Liver (tissue), 9 donors: ENCODE data around the gene WNT5A. TPM values are rescaled to one million over a fixed set of nuclear protein-coding genes. Genes with fewer than 3 reads are reported as not detected.

Experiments used
- DNase-seq: peaks from one replicate; pipeline ENCODE4 v3.0.0-alpha.2; 2017; ENCODE audit warnings: low spot score
- H3K27ac ChIP-seq, 2 donors: one replicate each; pipeline ENCODE4 v1.7.0; 2013; ENCODE audit warnings: inconsistent platforms in 2 of 2, low read length in 2 of 2, control low read depth in 1 of 2, low read depth in 1 of 2, mild to moderate bottlenecking in 1 of 2
- H3K27me3 ChIP-seq, 4 donors: one replicate each; pipeline versions ENCODE4 v1.6.1 to v1.7.0; 2013; ENCODE audit warnings: low read length in 3 of 4, inconsistent platforms in 1 of 4, mild to moderate bottlenecking in 1 of 4, moderate library complexity in 1 of 4; ENCODE audit not compliant: control insufficient read depth in 4 of 4, insufficient read depth in 4 of 4
- H3K36me3 ChIP-seq, 4 donors: one replicate each; pipeline versions ENCODE4 v1.6.1 to v1.7.0; 2013; ENCODE audit warnings: low read length in 3 of 4, mild to moderate bottlenecking in 3 of 4, low read depth in 1 of 4, moderate library complexity in 1 of 4; ENCODE audit not compliant: control insufficient read depth in 4 of 4, insufficient read depth in 3 of 4
- H3K4me1 ChIP-seq, 4 donors: one replicate each; pipeline versions ENCODE4 v1.6.1 to v1.7.0; 2013; ENCODE audit warnings: low read length in 3 of 4, mild to moderate bottlenecking in 3 of 4, moderate library complexity in 1 of 4; ENCODE audit not compliant: control insufficient read depth in 4 of 4, insufficient read depth in 4 of 4
- H3K4me3 ChIP-seq, 3 donors: one replicate each; pipeline versions ENCODE4 v1.6.1 to v1.7.0; 2013; ENCODE audit warnings: low read length in 3 of 3, control low read depth in 1 of 3, low read depth in 1 of 3, mild to moderate bottlenecking in 1 of 3
- H3K9ac ChIP-seq, 2 donors: one replicate each; pipeline ENCODE4 v1.7.0; 2013; ENCODE audit warnings: low read length in 2 of 2, mild to moderate bottlenecking in 2 of 2, moderate library complexity in 2 of 2, control low read depth in 1 of 2, low read depth in 1 of 2
- H3K9me3 ChIP-seq, 4 donors: one replicate each; pipeline versions ENCODE4 v1.6.1 to v1.7.0; 2013; ENCODE audit warnings: low read length in 3 of 4; ENCODE audit not compliant: control insufficient read depth in 4 of 4
- ATF3 ChIP-seq: IDR thresholded peaks from 2 replicates; pipeline ENCODE4 v1.6.1; 2016; ENCODE audit warnings: antibody characterized with exemption
- CTCF ChIP-seq: fragments of 150-350 bp; IDR thresholded peaks from 2 replicates; pipeline ENCODE4 v1.5.1; 2017; ENCODE audit warnings: improper control_type of control experiment, low read depth, low read length; ENCODE audit not compliant: missing input control
- EGR1 ChIP-seq, 2 donors: IDR thresholded peaks; 2 replicates each; pipeline ENCODE4 v1.6.1; 2016 to 2018; ENCODE audit warnings: antibody characterized with exemption in 2 of 2, low read depth in 2 of 2
- FOXA1 ChIP-seq: IDR thresholded peaks from 2 replicates; pipeline ENCODE4 v1.6.1; 2016; ENCODE audit warnings: antibody characterized with exemption
- FOXA2 ChIP-seq: IDR thresholded peaks from 2 replicates; pipeline ENCODE4 v1.6.1; 2016; ENCODE audit warnings: antibody characterized with exemption
- GABPA ChIP-seq, 2 donors: IDR thresholded peaks in 1 of 2; conservative IDR thresholded peaks in 1 of 2; 2 replicates each; pipeline ENCODE4 v1.6.1; 2016; ENCODE audit warnings: antibody characterized with exemption in 2 of 2, mild to moderate bottlenecking in 1 of 2, moderate library complexity in 1 of 2
- HNF4A ChIP-seq, 2 donors: conservative IDR thresholded peaks; 2 replicates each; pipeline ENCODE4 v1.6.1; 2016; ENCODE audit warnings: antibody characterized with exemption in 2 of 2, mild to moderate bottlenecking in 2 of 2
- HNF4G ChIP-seq: IDR thresholded peaks from 2 replicates; pipeline ENCODE4 v1.6.1; 2016; ENCODE audit warnings: antibody characterized with exemption
- JUND ChIP-seq, 2 donors: IDR thresholded peaks; 2 replicates each; pipeline ENCODE4 v1.6.1; 2016; ENCODE audit warnings: antibody characterized with exemption in 2 of 2
- MAX ChIP-seq: IDR thresholded peaks from 2 replicates; pipeline ENCODE4 v1.6.1; 2016; ENCODE audit warnings: antibody characterized with exemption
- NR2F2 ChIP-seq: IDR thresholded peaks from 2 replicates; pipeline ENCODE4 v1.6.1; 2016; ENCODE audit warnings: antibody characterized with exemption
- RAD21 ChIP-seq, 2 donors: IDR thresholded peaks; 2 replicates each; pipeline ENCODE4 v1.6.1; 2016; ENCODE audit warnings: antibody characterized with exemption in 2 of 2, mild to moderate bottlenecking in 2 of 2
- REST ChIP-seq: IDR thresholded peaks from 2 replicates; pipeline ENCODE4 v1.6.1; 2016; ENCODE audit warnings: antibody characterized with exemption, mild to moderate bottlenecking
- RXRA ChIP-seq, 2 donors: IDR thresholded peaks; 2 replicates each; pipeline ENCODE4 v1.6.1; 2017 to 2018; ENCODE audit warnings: antibody characterized with exemption in 2 of 2, mild to moderate bottlenecking in 1 of 2
- SP1 ChIP-seq: IDR thresholded peaks from 2 replicates; pipeline ENCODE4 v1.6.1; 2018; ENCODE audit warnings: antibody characterized with exemption, mild to moderate bottlenecking
- TAF1 ChIP-seq: conservative IDR thresholded peaks from 2 replicates; pipeline ENCODE4 v1.6.1; 2016; ENCODE audit warnings: antibody characterized with exemption, mild to moderate bottlenecking
- YY1 ChIP-seq: IDR thresholded peaks from 2 replicates; pipeline ENCODE4 v1.6.1; 2016; ENCODE audit warnings: antibody characterized with exemption, mild to moderate bottlenecking
- ZBTB33 ChIP-seq: IDR thresholded peaks from 2 replicates; pipeline ENCODE4 v1.6.1; 2016; ENCODE audit warnings: antibody characterized with exemption
- WGBS: extraction: QIAGEN DNeasy Blood & Tissue Kit; methylation state at CpG from one replicate; pipeline ENCODE4 v1.1.7; 2013; 5-methylcytosine and 5-hydroxymethylcytosine counted together
- polyA plus RNA-seq, 2 donors: library from polyadenylated mRNA; stranded (reverse) in 1 of 2; unstranded in 1 of 2; fragments of 200-250 nt in 1 of 2; fragments of >200 nt in 1 of 2; fragmentation: Nextera tagmentation in 1 of 2; extraction: Ambion mirVana in 1 of 2; gene quantifications; one replicate each; pipeline versions ENCODE4 v1.2.1 to v1.2.3, GENCODE V29; 2013 to 2015
- total RNA-seq, 2 donors: library from RNA; depleted of rRNA; stranded (reverse); fragments of >200 nt; gene quantifications; one replicate each; pipeline ENCODE4 v1.2.3, GENCODE V29; 2014
- donor health status: healthy.
- donor health status: healthy.
- donor health status: healthy.
- donor health status: healthy.
- donor health status: healthy.

The WNT5A gene
- total and polyA plus RNA-seq, 4 donors, result 0.18 to 1.3 (median 0.66) TPM

GRCh38 chr3:55491296-55491816 lies 4.2 kb upstream of the WNT5A start (continued):
- no peak for TF ChIP-seq ZBTB33
- TF ChIP-seq HNF4G, result no peak
- no peak for TF ChIP-seq HNF4A (conservative IDR thresholded peaks at IDR 0.05)
- no peak for TF ChIP-seq FOXA1
- no peak for TF ChIP-seq RAD21 (IDR thresholded peaks at IDR 0.05)

DNA sequence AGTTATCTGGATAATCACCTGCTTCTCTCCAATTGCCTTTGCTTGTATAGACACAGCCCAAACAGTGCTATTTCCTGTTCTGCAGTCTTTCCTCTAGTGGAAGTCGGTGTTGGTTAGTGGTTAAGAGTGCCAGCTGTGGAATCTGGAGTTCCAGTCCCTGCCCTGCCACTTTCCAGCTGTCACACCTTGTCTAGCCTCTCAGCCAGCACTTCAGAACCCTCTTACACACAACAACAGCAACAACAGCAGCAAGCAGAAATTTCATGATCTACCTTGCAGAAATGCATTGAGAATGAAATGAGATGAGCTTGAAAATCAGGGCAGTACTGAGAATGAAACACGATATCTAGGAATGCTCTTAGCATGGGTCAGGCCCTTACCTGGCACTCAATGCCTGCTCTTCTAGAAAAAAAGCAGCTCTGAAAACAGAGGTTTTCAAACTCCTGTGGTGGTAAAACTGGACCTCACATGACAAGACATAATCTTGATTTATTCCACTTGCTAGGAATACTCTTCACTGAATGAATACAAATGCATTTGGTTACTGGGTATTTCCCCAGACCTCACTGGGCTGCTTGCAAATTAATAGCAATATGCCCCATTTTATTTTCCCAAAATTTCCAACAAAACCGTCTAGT lies 3.3 kb upstream of the WNT5A start:
- DNase-seq, result no peak
- H3K27ac ChIP-seq, result no peak overlapping the region
- 62% methylated on average over 3 of the region's 3 CpGs for WGBS
- no peaks in the 10 kb centered on the region for H3K36me3 ChIP-seq
- H3K4me1 ChIP-seq, result peaks cover 4 to 30% (median 13%) of the 10 kb centered on the region in 4 donors
- no peaks in the 10 kb centered on the region for H3K9me3 ChIP-seq
- TF ChIP-seq HNF4G, result no peak
- TF ChIP-seq FOXA2, result no peak
- no peak for TF ChIP-seq SP1
- TF ChIP-seq JUND (IDR thresholded peaks at IDR 0.05), result no peak
- no peak for TF ChIP-seq FOXA1
- TF ChIP-seq EGR1 (IDR thresholded peaks at IDR 0.05; ENCODE audit: low read depth in 2 of 2), result no peak
- no peak for TF ChIP-seq MAX
- TF ChIP-seq CTCF, result no peak
- TF ChIP-seq GABPA (IDR thresholded peaks at IDR 0.05 in 1 of 2, conservative IDR thresholded peaks at IDR 0.05 in 1 of 2), result no peak
- TF ChIP-seq RXRA (IDR thresholded peaks at IDR 0.05), result no peak
- no peak for TF ChIP-seq HNF4A (conservative IDR thresholded peaks at IDR 0.05)
- TF ChIP-seq REST, result no peak
- TF ChIP-seq ZBTB33, result no peak
- TF ChIP-seq RAD21 (IDR thresholded peaks at IDR 0.05), result no peak
- TF ChIP-seq NR2F2, result no peak
- TF ChIP-seq ATF3, result no peak
- no peak for TF ChIP-seq YY1
- no peak for TF ChIP-seq TAF1
- no peaks in the 10 kb centered on the region for H3K27me3 ChIP-seq
- no peak overlapping the region for H3K9ac ChIP-seq
- H3K4me3 ChIP-seq, result no peak overlapping the region
